Measurements from ENCODE around the gene LTBP1. TPM values are rescaled to one million over a fixed set of nuclear protein-coding genes. Genes with fewer than 3 reads are reported as not detected.

The LTBP1 gene
- total and polyA plus RNA-seq, 10 of the 15 experiments (the other 5 are each of a cell fraction or from before 2014, with no cell fraction given) = 0.01 to 0.28 (median 0.12) TPM; not detected in 2

GRCh38 chr2:33178209-33178608, 231.5 kb downstream of the LTBP1 start:
- BruUV-seq (replicated peaks) = no TSS peak

DNA sequence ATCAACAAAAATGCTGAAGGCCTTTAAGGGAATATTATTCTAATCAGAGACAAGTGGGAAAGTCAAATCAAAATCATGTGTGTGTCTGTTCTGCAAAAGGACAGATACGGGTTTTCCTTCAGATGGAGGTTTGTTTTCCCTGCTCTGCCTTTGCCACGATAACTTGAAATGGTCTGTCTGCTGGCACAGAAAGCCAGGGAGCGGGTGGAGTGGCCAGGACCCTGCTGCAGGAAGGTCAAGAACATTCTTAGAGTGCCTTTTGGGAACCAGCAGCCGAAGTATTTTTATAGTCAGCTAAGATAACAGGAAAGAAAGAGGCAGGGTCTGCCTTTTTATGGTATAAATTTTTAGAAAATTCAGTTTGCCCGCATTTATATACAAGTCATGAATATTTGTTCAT, 234.2 kb downstream of the LTBP1 start:
- BruUV-seq (replicated peaks) = no TSS peak
- 34% methylated on average over 5 of the region's 5 CpGs for WGBS (ENCODE audit: insufficient coverage, insufficient replicate concordance, low lambda C conversion rate, missing lambda C conversion rate)
- in situ Hi-C loops (cut with MboI) = no loop called here
- TF ChIP-seq BHLHE40 (IDR thresholded peaks at IDR 0.05; ENCODE audit: borderline replicate concordance in 1 of 2, low read depth in 2 of 2, low read length in 1 of 2) = no peak
- no peak for TF ChIP-seq SUPT20H (IDR thresholded peaks at IDR 0.05; ENCODE audit: borderline replicate concordance, control insufficient read depth, low read depth, low read length)
- TF ChIP-seq NRF1 (conservative IDR thresholded peaks at IDR 0.05; ENCODE audit: low read depth, low read length) = no peak
- TF ChIP-seq RELB (IDR thresholded peaks at IDR 0.05; ENCODE audit: low read depth) = no peak

More at GRCh38 chr2:33178209-33178608, 231.5 kb downstream of the LTBP1 start:
- DNase-seq (ENCODE audit: low read depth, low spot score) = no peak
- H3K27ac ChIP-seq (ENCODE audit: control insufficient read depth, insufficient read depth) = no peak overlapping the region
- intact Hi-C loops (cut with micrococcal nuclease; ENCODE audit: unreplicated experiment) (no loop called here), in situ Hi-C loops (cut with MboI) (no loop called here)
- H4K20me1 ChIP-seq (ENCODE audit: control insufficient read depth, insufficient read depth) = no peaks in the 10 kb centered on the region
- H3K79me2 ChIP-seq (ENCODE audit: control insufficient read depth, insufficient read depth, low read length) = no peaks in the 10 kb centered on the region
- TF ChIP-seq EZH2 (IDR thresholded peaks at IDR 0.05; ENCODE audit: borderline replicate concordance, control insufficient read depth, low read depth, low read length) (no peak), ZNF24 (IDR thresholded peaks at IDR 0.05) (no peak), PAX5 (IDR thresholded peaks at IDR 0.05; ENCODE audit: borderline replicate concordance, low read depth, low read length) (no peak), FOXK2 (IDR thresholded peaks at IDR 0.05) (no peak), MEF2A (IDR thresholded peaks at IDR 0.05; ENCODE audit: insufficient read depth, low read depth, low read length) (no peak), FOXM1 (IDR thresholded peaks at IDR 0.05; ENCODE audit: low read depth, low read length) (no peak)
- TF ChIP-seq, protein P1, sequence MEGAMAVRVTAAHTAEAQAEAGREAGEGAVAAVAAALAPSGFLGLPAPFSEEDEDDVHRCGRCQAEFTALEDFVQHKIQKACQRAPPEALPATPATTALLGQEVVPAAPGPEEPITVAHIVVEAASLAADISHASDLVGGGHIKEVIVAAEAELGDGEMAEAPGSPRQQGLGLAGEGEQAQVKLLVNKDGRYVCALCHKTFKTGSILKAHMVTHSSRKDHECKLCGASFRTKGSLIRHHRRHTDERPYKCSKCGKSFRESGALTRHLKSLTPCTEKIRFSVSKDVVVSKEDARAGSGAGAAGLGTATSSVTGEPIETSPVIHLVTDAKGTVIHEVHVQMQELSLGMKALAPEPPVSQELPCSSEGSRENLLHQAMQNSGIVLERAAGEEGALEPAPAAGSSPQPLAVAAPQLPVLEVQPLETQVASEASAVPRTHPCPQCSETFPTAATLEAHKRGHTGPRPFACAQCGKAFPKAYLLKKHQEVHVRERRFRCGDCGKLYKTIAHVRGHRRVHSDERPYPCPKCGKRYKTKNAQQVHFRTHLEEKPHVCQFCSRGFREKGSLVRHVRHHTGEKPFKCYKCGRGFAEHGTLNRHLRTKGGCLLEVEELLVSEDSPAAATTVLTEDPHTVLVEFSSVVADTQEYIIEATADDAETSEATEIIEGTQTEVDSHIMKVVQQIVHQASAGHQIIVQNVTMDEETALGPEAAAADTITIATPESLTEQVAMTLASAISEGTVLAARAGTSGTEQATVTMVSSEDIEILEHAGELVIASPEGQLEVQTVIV (IDR thresholded peaks at IDR 0.05; ENCODE audit: borderline replicate concordance, partially characterized antibody) = no peak
- no peaks in the 10 kb centered on the region for H3K36me3 ChIP-seq (ENCODE audit: control insufficient read depth in 2 of 2, insufficient read depth in 2 of 2, low read length in 1 of 2)
- no peak overlapping the region for H3K9ac ChIP-seq (ENCODE audit: control insufficient read depth, insufficient read depth, low read length)
- H3K9me3 ChIP-seq (replicated peaks; ENCODE audit: control insufficient read depth, insufficient read depth, low read length) = no peaks in the 10 kb centered on the region
- H3K27me3 ChIP-seq (replicated peaks in 1 of 2; ENCODE audit: control insufficient read depth in 2 of 2, insufficient read depth in 2 of 2, low read length in 1 of 2) = no peaks in the 10 kb centered on the region
- ChIA-PET RAD21 (ENCODE audit: unreplicated experiment) (no interaction called here), SMC1A (ENCODE audit: uncharacterized antibody, unreplicated experiment) (no interaction called here), POLR2A (no interaction called here), CTCF (interaction anchor here (0.6 to 0.7 kb wide), 2 partner anchors 32 to 458 kb away, joined by 3 read pairs; no protein-coding TSS in a partner anchor)
- no peak overlapping the region for H2AFZ ChIP-seq (ENCODE audit: control insufficient read depth, low read depth, low read length)
- no peak for ATAC-seq
- no peaks in the 10 kb centered on the region for H3K4me1 ChIP-seq (ENCODE audit: control insufficient read depth, insufficient read depth, low read length)
- FAIRE-seq = no peak
- H3K4me3 ChIP-seq = no peak overlapping the region
- H3K4me2 ChIP-seq (ENCODE audit: control insufficient read depth, insufficient read depth) = no peak overlapping the region
- WGBS (ENCODE audit: insufficient coverage, insufficient replicate concordance, low lambda C conversion rate, missing lambda C conversion rate) = 70% methylated on average over 5 of the region's 5 CpGs

More for the DNA sequence above, 234.2 kb downstream of the LTBP1 start:
- Histone ChIP-seq H3K27me3 (replicated peaks in 1 of 2; ENCODE audit: control insufficient read depth in 2 of 2, insufficient read depth in 2 of 2, low read length in 1 of 2) (no peaks in the 10 kb centered on the region), H2AFZ (ENCODE audit: control insufficient read depth, low read depth, low read length) (no peak overlapping the region), H3K9ac (ENCODE audit: control insufficient read depth, insufficient read depth, low read length) (no peak overlapping the region), H3K4me3 (no peak overlapping the region), H3K36me3 (ENCODE audit: control insufficient read depth in 2 of 2, insufficient read depth in 2 of 2, low read length in 1 of 2) (no peaks in the 10 kb centered on the region), H4K20me1 (ENCODE audit: control insufficient read depth, insufficient read depth) (no peaks in the 10 kb centered on the region), H3K4me1 (ENCODE audit: control insufficient read depth, insufficient read depth, low read length) (no peaks in the 10 kb centered on the region), H3K9me3 (replicated peaks; ENCODE audit: control insufficient read depth, insufficient read depth, low read length) (no peaks in the 10 kb centered on the region; the same call in 2 of the 3 replicates), H3K4me2 (ENCODE audit: control insufficient read depth, insufficient read depth) (no peak overlapping the region), H3K79me2 (ENCODE audit: control insufficient read depth, insufficient read depth, low read length) (no peaks in the 10 kb centered on the region), H3K27ac (ENCODE audit: control insufficient read depth, insufficient read depth) (no peak overlapping the region)
- ATAC-seq (no peak), FAIRE-seq (no peak), DNase-seq (ENCODE audit: low read depth, low spot score) (no peak)
- ChIA-PET POLR2A (no interaction called here), RAD21 (ENCODE audit: unreplicated experiment) (no interaction called here), SMC1A (ENCODE audit: uncharacterized antibody, unreplicated experiment) (no interaction called here), CTCF (no interaction called here)
- intact Hi-C loops (cut with micrococcal nuclease; ENCODE audit: unreplicated experiment) = no loop called here

Data from GM12878 (cell line).